HG03103 (cell line): ENCODE measurements around the gene SIRT4.

ENCODE experiments used
- ATAC-seq: cut with Tn5 transposase; IDR thresholded peaks from one replicate; pipeline ENCODE4 v1.9.1; 2021; ENCODE audit warnings: low read depth; ENCODE audit not compliant: unreplicated experiment

Gene SIRT4

DNA sequence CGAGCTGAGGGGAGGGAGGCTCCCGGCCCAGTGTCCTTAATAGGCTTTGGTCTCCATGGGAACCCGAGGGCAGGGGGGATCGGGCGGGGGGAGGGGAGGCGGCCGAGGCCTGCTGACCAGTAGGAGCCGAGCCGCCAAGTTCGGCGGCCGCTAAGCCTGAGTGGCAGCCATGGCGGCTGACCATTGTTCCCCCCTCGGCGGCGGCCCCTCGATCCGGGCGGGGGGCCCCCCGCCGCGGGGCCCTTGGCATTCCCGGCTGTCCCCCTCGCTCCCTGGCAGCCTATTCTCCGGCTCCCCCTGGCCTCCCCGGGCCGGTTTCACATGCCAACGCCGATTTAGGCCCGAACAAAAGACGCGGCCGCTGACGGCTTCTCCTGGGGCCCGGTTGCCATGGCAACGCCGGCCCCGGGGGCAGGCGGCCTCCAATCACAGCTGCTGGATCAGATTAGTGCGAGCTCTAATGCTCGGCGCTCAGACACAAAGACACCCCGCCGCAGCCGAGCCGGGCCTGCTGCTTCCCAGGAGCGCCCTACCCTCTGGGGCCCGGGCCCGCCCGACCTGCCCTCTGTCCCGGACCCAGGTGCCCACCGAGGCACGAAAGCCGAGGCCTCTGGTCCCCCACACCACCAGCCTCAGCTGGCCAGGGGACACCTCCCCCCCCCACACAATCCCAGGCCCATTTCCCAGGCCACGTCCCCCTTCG lies 59.5 kb downstream of the SIRT4 start:
- ATAC-seq, result no peak
